AML-193 (cell line): ENCODE measurements around the gene HYDIN.

Experiments
- DNase-seq, 2 experiments: peaks; one replicate each; lab custom pipeline; 2025; lab: John Stamatoyannopoulos, UW

The HYDIN gene

DNA sequence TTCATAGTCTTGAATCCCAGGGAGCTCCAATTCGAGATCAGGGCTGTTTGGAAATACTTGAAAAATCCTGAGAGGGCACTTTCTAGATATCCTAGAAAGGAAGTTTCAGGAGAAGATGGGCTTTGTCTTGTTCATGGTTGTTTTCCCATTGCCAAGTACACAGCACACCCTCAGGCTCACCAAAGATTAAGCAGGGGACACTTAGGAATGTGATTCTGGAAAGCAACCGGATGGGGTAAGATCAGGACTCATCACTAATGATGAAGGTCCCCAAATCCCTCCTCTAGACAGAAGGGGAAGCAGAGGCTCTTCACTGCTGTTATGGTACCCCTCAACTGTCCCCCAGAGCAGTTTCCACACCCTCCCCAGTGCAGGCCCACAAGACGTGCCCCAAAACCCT, 470.3 kb downstream of the HYDIN start:
- DNase-seq, result no peak

DNA sequence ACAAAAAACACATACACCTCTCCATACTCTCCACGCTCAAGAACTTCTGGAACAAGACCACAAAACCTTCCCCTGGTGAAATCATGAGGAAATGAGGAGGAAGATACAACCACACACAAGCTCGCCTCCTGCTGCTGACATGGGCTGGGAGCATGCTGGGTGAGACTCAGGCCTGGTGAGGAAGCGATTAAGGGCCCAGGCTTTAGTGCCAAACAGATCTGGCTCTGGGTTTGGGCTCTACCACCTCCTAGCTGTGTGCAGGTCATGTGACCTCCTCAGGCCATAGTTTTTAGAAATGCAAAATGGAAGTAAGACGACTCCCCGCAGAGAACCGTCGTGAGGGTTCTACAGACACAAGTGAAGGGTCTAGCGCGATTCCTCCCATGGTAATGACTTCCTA, 470.9 kb downstream of the HYDIN start:
- DNase-seq, result no peak

DNA sequence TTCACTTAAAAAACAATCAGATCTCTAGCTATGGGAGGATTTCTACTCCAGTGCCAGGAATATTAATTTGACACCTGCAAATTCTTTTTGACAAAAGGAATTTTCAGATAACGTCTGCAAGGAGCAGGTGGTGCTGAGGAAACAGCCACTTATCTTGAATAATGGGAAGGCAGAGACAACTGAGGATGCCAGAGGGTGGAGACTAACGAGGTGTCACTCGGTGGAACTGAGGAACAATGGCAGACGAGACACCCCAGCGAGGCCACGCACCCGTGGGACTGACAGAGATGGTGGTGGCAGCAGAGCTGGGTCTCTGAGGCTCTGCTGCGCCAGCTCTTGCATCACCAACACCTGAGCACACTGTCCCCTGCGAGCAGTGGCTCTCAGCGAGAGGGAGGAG, 471.7 kb downstream of the HYDIN start:
- no peak for DNase-seq
